Rectal smooth muscle tissue (tissue), 1 donor: ENCODE results near the gene TUBE1.

Experiments used
- H3K27ac ChIP-seq: one replicate; pipeline ENCODE4 v1.7.0; 2013; ENCODE audit warnings: low read depth, low read length, inconsistent platforms
- H3K27me3 ChIP-seq: one replicate; pipeline ENCODE4 v1.7.0; 2013; ENCODE audit warnings: low read length; ENCODE audit not compliant: control insufficient read depth, insufficient read depth
- H3K36me3 ChIP-seq: one replicate; pipeline ENCODE4 v1.7.0; 2013; ENCODE audit warnings: low read length; ENCODE audit not compliant: control insufficient read depth, insufficient read depth
- H3K4me1 ChIP-seq: one replicate; pipeline ENCODE4 v1.7.0; 2013; ENCODE audit warnings: low read length; ENCODE audit not compliant: control insufficient read depth, insufficient read depth
- H3K4me3 ChIP-seq: one replicate; pipeline ENCODE4 v1.7.0; 2013; ENCODE audit warnings: low read length
- H3K9ac ChIP-seq: one replicate; pipeline ENCODE4 v1.7.0; 2013; ENCODE audit warnings: low read length

TUBE1 gene

GRCh38 chr6:112087136-112087911 is at the start of gene TUBE1, which contains the start of gene FAM229B:
TUBE1 (minus strand) TSS chr6:112087482; CDS start chr6:112087434, 48 bp downstream.
FAM229B (plus strand) TSS chr6:112087591; CDS start chr6:112099284, 11,693 bp downstream.
- H3K4me3 ChIP-seq, result peak within 1 kb of the TSS; percentile 93
- peak within 1 kb of the TSS; percentile 84 for H3K27ac ChIP-seq
- peaks cover 5% of the 10 kb centered on the region for H3K4me1 ChIP-seq
- peak within 1 kb of the TSS; percentile 68 for H3K9ac ChIP-seq
- no peaks in the 10 kb centered on the region for H3K27me3 ChIP-seq
- H3K36me3 ChIP-seq, result peaks cover 4% of the 10 kb centered on the region

DNA sequence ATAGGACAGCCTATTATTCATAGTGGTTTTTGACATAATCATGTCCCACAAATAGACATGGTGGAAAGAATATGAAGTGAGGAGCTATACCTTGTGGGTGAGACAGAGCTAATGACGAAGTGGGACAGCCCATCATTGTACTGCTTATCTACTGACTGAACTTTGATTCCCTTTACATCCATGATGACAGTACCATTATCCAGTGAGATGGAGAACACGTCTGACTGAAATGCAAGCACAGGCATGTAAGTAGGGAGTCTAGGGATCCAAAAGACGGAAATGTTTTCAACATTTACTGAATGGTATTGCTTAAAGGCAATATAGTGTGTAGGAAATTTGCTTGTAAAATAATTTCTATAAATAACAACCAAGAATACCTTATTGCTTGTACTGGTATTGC is 43.6 kb upstream of the TUBE1 start:
- no peaks in the 10 kb centered on the region for H3K27me3 ChIP-seq
- H3K4me1 ChIP-seq, result no peaks in the 10 kb centered on the region
- no peak overlapping the region for H3K27ac ChIP-seq
- peaks cover 31% of the 10 kb centered on the region for H3K36me3 ChIP-seq
- no peak overlapping the region for H3K9ac ChIP-seq
- no peak overlapping the region for H3K4me3 ChIP-seq

DNA sequence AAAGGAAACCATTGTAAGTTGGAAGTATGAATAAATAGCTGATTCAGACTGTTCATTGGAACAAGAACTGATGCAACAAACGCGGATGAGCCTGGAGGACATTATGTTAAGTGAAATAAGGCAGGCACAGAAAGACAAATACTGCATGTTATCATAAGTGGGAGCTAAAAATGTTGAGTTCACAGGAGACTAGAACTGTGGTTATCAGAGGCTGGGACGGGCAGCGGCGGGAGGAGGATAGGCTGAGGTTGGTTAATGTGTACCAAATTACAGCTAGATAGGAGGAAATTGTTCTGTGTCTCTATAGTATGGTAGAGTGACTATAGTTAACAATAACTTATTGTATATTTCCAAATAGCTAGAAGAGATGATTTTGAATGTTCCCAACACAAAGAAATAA is 40.9 kb upstream of the TUBE1 start:
- H3K27me3 ChIP-seq, result no peaks in the 10 kb centered on the region
- no peaks in the 10 kb centered on the region for H3K4me1 ChIP-seq
- no peak overlapping the region for H3K27ac ChIP-seq
- no peak overlapping the region for H3K9ac ChIP-seq
- peaks cover 26% of the 10 kb centered on the region for H3K36me3 ChIP-seq
- H3K4me3 ChIP-seq, result no peak overlapping the region

GRCh38 chr6:112123982-112124381 is 36.7 kb upstream of the TUBE1 start:
- peaks cover 22% of the 10 kb centered on the region for H3K36me3 ChIP-seq
- no peak overlapping the region for H3K4me3 ChIP-seq
- no peak overlapping the region for H3K27ac ChIP-seq
- H3K27me3 ChIP-seq, result no peaks in the 10 kb centered on the region
- no peak overlapping the region for H3K9ac ChIP-seq
- no peaks in the 10 kb centered on the region for H3K4me1 ChIP-seq

GRCh38 chr6:112122756-112123155 is 35.5 kb upstream of the TUBE1 start:
- Histone ChIP-seq H3K27me3 (no peaks in the 10 kb centered on the region), H3K4me1 (no peaks in the 10 kb centered on the region), H3K36me3 (peaks cover 11% of the 10 kb centered on the region), H3K4me3 (no peak overlapping the region), H3K27ac (no peak overlapping the region), H3K9ac (no peak overlapping the region)

DNA sequence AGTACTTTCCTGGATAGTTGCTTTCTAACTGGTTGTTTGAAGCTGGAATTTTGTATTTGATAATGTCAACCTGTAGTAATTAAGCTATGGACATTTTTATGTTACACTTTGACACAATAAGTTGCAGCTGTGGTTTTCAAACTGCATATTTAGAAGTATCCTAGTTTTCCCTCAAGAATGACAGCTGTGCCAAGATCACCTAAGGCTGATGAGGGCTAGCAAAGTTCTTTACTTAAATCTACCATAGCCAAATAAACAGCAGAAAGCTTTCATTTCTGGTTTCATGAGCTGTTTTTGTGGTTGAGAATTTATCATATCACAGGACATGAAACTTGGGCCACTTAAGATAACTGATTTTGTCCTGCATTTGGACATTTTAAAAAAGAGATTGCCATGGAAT is 30.8 kb upstream of the TUBE1 start:
- H3K4me1 ChIP-seq, result peaks cover 2% of the 10 kb centered on the region
- peaks cover 11% of the 10 kb centered on the region for H3K36me3 ChIP-seq
- no peak overlapping the region for H3K4me3 ChIP-seq
- H3K27ac ChIP-seq, result no peak overlapping the region
- H3K27me3 ChIP-seq, result no peaks in the 10 kb centered on the region
- no peak overlapping the region for H3K9ac ChIP-seq

DNA sequence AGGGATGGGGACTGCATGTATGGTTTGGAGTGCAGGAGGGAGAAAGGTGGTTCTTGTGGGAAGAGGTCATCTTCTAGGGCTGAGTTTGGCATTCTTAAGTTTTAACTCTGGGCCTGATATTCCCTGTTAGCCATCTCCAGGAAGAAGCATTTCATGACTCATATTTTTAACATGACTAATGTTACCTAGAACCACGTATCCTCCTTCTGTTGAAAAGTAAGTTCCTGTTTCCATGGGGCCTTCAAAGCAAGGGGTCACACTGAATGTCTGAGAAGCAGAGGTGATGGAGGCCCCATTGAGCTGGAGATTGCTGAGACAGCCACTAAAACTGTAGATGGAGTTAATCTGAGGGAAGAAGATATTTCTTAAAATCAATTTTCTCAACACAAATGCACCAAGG is 30.3 kb upstream of the TUBE1 start:
- Histone ChIP-seq H3K4me1 (peaks cover 2% of the 10 kb centered on the region), H3K27me3 (no peaks in the 10 kb centered on the region), H3K36me3 (peaks cover 11% of the 10 kb centered on the region), H3K27ac (peak overlapping the region; percentile 16), H3K9ac (no peak overlapping the region), H3K4me3 (no peak overlapping the region)

GRCh38 chr6:112116221-112116620 is 28.9 kb upstream of the TUBE1 start:
- H3K36me3 ChIP-seq, result peaks cover 15% of the 10 kb centered on the region
- no peaks in the 10 kb centered on the region for H3K27me3 ChIP-seq
- H3K4me1 ChIP-seq, result peaks cover 2% of the 10 kb centered on the region
- no peak overlapping the region for H3K27ac ChIP-seq
- no peak overlapping the region for H3K9ac ChIP-seq
- H3K4me3 ChIP-seq, result no peak overlapping the region

DNA sequence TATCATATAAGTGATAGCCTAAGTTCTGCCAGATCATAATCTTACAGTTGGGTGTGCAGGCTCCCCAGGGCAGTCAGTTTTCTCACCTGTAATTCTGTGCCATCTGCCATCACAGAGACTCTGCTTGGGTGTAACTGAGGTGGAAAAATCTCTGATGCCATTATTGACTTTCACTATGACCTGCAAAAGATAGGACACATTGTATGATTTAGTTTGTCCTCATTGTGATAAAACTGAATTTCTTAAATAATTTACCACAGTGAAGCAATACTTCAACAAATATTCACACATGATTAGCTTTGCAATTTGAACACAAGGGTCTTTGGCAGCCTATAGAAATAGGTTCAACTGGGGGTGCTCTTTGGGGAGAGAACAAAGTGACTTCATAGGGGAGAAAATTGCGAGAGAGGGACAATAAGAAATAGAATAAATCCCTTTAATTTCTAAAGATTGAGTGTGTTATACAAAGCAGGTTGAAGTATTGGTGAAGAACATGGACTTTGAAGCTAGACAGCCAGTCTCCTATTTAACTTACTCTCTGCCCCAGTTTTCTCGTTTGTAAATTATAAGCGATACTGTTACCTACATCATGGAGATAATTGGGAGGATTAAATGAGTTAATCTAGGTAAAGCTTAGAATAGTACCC is 27.4 kb upstream of the TUBE1 start:
- Histone ChIP-seq H3K9ac (no peak overlapping the region), H3K27ac (no peak overlapping the region)

DNA sequence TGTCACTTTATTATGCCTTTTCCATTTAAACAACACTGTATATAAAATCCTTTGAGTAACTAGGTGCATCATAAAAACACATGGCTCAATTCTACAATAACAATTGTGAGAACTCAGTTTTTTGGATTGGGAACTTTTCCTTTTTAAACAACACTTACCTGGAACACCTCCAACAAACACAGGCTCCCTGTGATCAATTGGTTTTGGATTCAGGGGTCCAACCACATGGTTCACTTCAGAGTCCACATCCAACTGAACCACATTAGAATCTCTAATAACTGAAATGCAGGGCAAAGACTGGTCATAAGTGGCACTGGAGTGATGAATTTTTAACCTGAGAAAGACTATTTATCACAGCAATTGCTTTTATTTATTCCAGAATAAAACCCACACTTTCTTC is 26.6 kb upstream of the TUBE1 start:
- Histone ChIP-seq H3K27me3 (no peaks in the 10 kb centered on the region), H3K9ac (no peak overlapping the region), H3K36me3 (peaks cover 15% of the 10 kb centered on the region), H3K27ac (peak overlapping the region; percentile 10), H3K4me3 (no peak overlapping the region), H3K4me1 (peaks cover 2% of the 10 kb centered on the region)

More for the DNA sequence above, 27.4 kb upstream of the TUBE1 start:
- Histone ChIP-seq H3K4me1 (peaks cover 2% of the 10 kb centered on the region), H3K36me3 (peaks cover 15% of the 10 kb centered on the region), H3K27me3 (no peaks in the 10 kb centered on the region), H3K4me3 (no peak overlapping the region)

- no peak overlapping the region for H3K4me3 ChIP-seq
- no peak overlapping the region for H3K9ac ChIP-seq
- peaks cover 2% of the 10 kb centered on the region for H3K4me1 ChIP-seq
- H3K36me3 ChIP-seq, result peaks cover 15% of the 10 kb centered on the region
- peak overlapping the region; percentile 40 for H3K27ac ChIP-seq
- H3K27me3 ChIP-seq, result no peaks in the 10 kb centered on the region
These were observed 26.1 kb upstream of the TUBE1 start for GRCh38 chr6:112113431-112113830.

DNA sequence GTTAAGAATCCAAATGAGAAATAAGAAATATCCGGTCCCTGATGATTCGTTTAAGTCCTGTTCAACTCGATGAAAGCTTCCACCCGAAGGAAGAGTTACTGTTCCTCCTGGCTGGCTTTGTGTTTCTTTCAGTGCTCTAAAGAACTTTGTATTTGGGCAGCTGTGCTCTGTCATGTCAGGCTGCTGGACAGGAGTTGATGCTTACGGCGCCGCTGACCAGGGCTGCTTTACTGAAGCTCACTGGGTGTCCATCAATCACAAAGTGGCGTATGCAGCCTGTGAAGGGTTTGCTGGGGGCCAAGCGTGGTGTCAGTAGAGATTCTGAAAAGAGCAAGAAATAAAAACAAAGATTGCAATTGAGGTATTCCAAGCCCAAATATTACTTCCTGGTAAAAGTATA is 22.0 kb upstream of the TUBE1 start:
- Histone ChIP-seq H3K4me1 (peaks cover 2% of the 10 kb centered on the region), H3K36me3 (peaks cover 5% of the 10 kb centered on the region), H3K4me3 (no peak overlapping the region), H3K27ac (no peak overlapping the region), H3K9ac (no peak overlapping the region), H3K27me3 (no peaks in the 10 kb centered on the region)
